Gastrocnemius medialis (tissue), 4 donors: ENCODE measurements around the gene TCP1.
"Not testable (repeated sequence)": the region's sequence is repeated elsewhere in the genome, so short reads cannot be mapped to it uniquely, and the experiment has no call there.

Experiments
- CTCF ChIP-seq, 5 experiments: fragments of 450-650 bp in 3 of 5; fragments of 200-600 bp in 2 of 5; sonication (generic) in 2 of 5; IDR thresholded peaks in 4 of 5; conservative IDR thresholded peaks in 1 of 5; 1 replicate in 4 of 5; 2 replicates in 1 of 5; pipeline ENCODE4 v1.5.1; 2016 to 2019; ENCODE audit warnings: antibody characterized with exemption in 5 of 5, mild to moderate bottlenecking in 3 of 5, moderate library complexity in 3 of 5
- POLR2A ChIP-seq, 2 donors: fragments of 450-650 bp; IDR thresholded peaks; one replicate each; pipeline ENCODE4 v1.6.1; 2017; ENCODE audit warnings: antibody characterized with exemption in 2 of 2, mild to moderate bottlenecking in 2 of 2, moderate library complexity in 2 of 2

DNA sequence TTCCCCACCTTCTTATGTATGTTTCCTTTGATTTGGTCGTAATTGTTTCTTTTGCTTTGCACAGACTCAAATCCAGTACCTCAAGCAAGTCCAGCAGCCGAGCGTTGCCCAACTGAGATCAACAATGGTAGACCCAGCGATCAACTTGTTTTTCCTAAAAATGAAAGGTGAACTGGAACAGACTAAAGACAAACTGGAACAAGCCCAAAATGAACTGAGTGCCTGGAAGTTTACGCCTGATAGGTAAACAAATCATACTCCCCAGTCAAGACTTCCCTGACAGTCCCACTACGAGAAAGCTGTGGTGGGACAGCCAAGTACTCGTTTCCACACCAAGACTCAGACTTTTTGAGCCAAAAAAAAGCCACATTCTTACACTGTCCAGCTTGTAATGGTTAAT lies 41.3 kb downstream of the TCP1 start:
- not testable (repeated sequence) for TF ChIP-seq CTCF (IDR thresholded peaks at IDR 0.05 in 4 of 5, conservative IDR thresholded peaks at IDR 0.05 in 1 of 5); POLR2A (IDR thresholded peaks at IDR 0.05)
